Epithelial cell of esophagus (primary cell): ENCODE measurements around the gene IL17D.
A peak's percentile ranks its signal among the peaks of the same experiment; 100 is the strongest.

ENCODE experiments used
- DNase-seq: peaks from one replicate; pipeline ENCODE4 v3.0.0; 2010; ENCODE audit warnings: low read depth
- H3K4me3 ChIP-seq: 2 replicates; pipeline ENCODE4 v1.5.1; 2011; ENCODE audit warnings: mild to moderate bottlenecking, low read length, control low read depth
- TF ChIP-seq, protein P1 (sequence below): IDR thresholded peaks from 2 replicates; pipeline ENCODE4 v1.5.1; 2011; ENCODE audit warnings: low read depth, mild to moderate bottlenecking, low read length, control low read depth, inconsistent platforms; ENCODE audit not compliant: insufficient read depth; ENCODE audit errors: missing control alignments

The IL17D gene

DNA sequence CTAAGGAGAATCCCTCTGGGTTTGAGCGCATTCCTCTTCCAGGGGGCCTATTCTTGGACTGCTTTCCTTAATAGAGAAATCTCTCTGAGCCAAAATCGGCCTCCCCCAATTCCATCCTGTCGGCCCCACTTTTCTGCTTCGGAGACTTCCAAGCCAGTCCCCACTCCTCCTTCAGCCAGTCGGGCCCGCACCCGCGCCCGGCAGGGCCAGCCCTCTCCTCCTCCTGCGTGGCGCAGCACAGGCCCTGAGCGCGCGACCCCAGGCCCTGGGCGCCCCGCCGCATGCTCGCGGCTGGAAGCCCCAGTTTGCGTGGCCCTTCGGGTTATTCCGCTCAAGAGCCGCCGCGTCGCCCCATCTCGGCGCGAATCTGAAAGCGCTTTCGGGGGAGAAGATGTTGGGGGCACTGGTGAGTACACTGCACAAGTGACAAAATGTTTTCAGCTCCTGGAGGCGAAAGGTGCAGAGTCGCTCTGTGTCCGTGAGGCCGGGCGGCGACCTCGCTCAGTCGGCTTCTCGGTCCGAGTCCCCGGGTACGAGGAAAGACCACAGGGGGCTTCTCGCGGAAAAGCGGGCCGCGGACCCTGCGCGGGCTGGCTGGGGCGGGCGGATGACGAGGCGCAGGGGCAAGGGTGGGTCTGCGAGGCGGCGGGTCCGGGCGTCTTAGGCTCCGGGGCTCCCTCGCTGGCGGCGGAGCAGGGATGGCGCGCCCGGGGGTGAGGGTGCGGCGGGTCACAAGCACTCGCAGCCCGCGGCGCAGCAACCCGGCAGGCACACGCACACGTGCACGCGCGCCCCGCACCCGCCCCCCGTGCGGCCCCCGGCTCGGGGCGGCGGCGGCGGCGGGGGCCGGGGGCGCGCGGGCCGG lies at the start of gene IL17D:
Gene IL17D, plus strand, starts transcription at position 785 of the 865 bp plus-strand sequence. CDS start 303 bp downstream, outside the sequence.
- peak within 1 kb of the TSS; percentile 51 for H3K4me3 ChIP-seq
- DNase-seq = no peak
- TF ChIP-seq, protein P1, sequence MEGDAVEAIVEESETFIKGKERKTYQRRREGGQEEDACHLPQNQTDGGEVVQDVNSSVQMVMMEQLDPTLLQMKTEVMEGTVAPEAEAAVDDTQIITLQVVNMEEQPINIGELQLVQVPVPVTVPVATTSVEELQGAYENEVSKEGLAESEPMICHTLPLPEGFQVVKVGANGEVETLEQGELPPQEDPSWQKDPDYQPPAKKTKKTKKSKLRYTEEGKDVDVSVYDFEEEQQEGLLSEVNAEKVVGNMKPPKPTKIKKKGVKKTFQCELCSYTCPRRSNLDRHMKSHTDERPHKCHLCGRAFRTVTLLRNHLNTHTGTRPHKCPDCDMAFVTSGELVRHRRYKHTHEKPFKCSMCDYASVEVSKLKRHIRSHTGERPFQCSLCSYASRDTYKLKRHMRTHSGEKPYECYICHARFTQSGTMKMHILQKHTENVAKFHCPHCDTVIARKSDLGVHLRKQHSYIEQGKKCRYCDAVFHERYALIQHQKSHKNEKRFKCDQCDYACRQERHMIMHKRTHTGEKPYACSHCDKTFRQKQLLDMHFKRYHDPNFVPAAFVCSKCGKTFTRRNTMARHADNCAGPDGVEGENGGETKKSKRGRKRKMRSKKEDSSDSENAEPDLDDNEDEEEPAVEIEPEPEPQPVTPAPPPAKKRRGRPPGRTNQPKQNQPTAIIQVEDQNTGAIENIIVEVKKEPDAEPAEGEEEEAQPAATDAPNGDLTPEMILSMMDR = no peak

GRCh38 chr13:20654156-20654555 lies 49.3 kb upstream of the IL17D start:
- DNase-seq = no peak
- TF ChIP-seq, protein P1 = no peak
- H3K4me3 ChIP-seq = no peak overlapping the region

DNA sequence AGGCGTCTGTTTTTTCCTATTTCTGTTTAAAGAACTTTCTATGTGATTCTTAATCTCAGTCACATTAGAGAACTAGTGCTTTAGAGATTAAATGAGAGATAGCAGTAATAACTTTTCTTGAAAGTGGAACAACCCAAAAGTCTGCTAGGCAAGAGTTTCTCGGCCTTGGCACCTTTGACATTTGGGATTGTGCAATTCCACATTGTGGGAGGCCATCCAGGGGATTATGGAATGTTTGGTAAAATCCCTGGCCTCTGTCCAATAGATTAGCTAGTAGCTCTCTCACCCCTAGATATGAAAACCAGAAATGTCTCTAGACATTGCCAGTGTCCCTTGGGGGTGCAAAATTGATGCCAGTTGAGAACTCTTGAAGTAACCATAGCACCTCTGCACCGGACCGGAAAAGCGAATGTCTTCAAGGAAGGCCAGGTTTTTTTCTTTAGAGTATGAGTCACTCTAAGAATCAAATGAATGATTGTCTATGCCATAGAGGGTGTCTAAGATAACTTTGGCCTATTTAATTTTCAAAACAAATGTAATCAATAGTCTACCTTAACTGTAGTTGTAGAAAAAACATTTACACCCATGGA lies 45.0 kb upstream of the IL17D start:
- TF ChIP-seq, protein P1 = no peak
- no peak overlapping the region for H3K4me3 ChIP-seq
- DNase-seq = no peak

- no peak overlapping the region for H3K4me3 ChIP-seq
- DNase-seq = no peak
- TF ChIP-seq, protein P1 = no peak
Observed at GRCh38 chr13:20664351-20664750, 39.1 kb upstream of the IL17D start.

DNA sequence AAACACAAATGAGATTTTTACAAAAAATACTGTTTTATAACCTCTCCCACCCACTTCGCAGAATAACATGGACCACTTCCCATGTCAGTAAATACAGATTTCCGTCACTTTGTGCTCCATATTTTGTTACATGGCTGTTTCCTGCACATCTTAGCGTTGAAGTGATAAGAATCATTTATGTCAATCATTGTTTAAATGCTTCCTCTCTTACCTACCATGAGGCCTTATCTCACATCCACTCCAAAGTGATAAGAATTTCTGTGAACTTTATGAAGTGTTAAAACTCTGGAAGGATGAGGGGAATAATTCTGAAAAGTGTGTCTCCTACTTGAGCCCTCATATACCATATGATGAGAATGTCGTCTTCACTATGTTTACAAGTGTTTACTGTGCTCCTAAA lies 36.6 kb upstream of the IL17D start:
- DNase-seq = no peak
- no peak overlapping the region for H3K4me3 ChIP-seq
- TF ChIP-seq, protein P1 = no peak

DNA sequence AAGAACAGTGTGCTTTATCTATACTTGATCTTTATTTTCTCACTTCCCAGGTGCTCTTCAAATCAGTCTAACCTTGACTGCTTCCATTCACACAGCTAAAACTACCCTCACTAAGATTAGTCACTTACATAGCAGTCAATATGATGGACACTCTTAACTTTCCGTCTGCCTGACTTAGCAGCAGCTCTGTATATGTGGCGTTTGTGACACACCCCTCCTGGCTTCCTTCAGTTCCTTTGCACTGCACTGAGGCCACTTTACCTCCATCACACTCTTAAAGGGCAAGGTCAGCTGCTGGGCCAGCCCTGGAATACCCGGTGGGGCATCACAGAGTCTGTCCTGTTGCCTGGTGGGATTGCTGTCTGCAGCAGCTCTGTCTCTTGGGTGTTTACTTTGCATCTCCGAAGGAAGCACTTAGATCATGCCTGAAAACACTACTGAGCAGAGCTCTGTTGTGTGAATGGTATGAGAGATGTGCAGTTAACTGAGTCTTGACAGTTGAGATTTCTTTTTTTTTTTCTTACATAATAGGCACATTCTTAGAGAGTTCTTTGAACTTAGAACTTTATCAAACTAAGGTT lies 35.6 kb upstream of the IL17D start:
- no peak overlapping the region for H3K4me3 ChIP-seq
- TF ChIP-seq, protein P1 = no peak
- DNase-seq = no peak

- no peak overlapping the region for H3K4me3 ChIP-seq
- TF ChIP-seq, protein P1 = no peak
- DNase-seq = no peak
Observed at GRCh38 chr13:20669162-20669561, 34.3 kb upstream of the IL17D start.
